Vagina (tissue), 2 donors: ENCODE measurements around the gene LRRC4C.

Experiments
- CTCF ChIP-seq, 3 experiments: fragments of 450-650 bp in 2 of 3; fragments of 200-600 bp in 1 of 3; sonication (generic) in 1 of 3; IDR thresholded peaks; one replicate each; pipeline ENCODE4 v1.5.1; 2017 to 2019; ENCODE audit warnings: antibody characterized with exemption in 3 of 3, mild to moderate bottlenecking in 2 of 3, moderate library complexity in 2 of 3
- POLR2A ChIP-seq, 2 donors: fragments of 450-650 bp; IDR thresholded peaks; one replicate each; pipeline ENCODE4 v1.6.1; 2017; ENCODE audit warnings: antibody characterized with exemption in 2 of 2, mild to moderate bottlenecking in 2 of 2, moderate library complexity in 2 of 2
- POLR2AphosphoS5 ChIP-seq, 2 donors: sonication (generic); formaldehyde crosslinking; IDR thresholded peaks; one replicate each; pipeline ENCODE4 v1.9.0; 2017; ENCODE audit warnings: antibody characterized with exemption in 2 of 2, mild to moderate bottlenecking in 2 of 2, low read depth in 1 of 2; ENCODE audit not compliant: insufficient read depth in 1 of 2

GRCh38 chr11:40149721-40150120, 1309.7 kb downstream of the LRRC4C start:
- no peak for TF ChIP-seq CTCF (IDR thresholded peaks at IDR 0.05)
- no peak for TF ChIP-seq POLR2AphosphoS5 (IDR thresholded peaks at IDR 0.05; ENCODE audit: insufficient read depth in 1 of 2, low read depth in 1 of 2)
- TF ChIP-seq POLR2A (IDR thresholded peaks at IDR 0.05) = no peak
